NCI-H2029 treated with DMSO at 0.1 percent for 48 hours (cell line): ENCODE data around the gene RBM8A.

Experiments used
- DNase-seq: peaks from one replicate; lab custom pipeline; 2025; lab: John Stamatoyannopoulos, UW

The RBM8A gene

GRCh38 chr1:145877923-145878486 is 49.3 kb downstream of the RBM8A start:
- DNase-seq: no peak

GRCh38 chr1:145874646-145875045 is 52.6 kb downstream of the RBM8A start:
- no peak for DNase-seq

GRCh38 chr1:145871994-145872924 is 55.0 kb downstream of the RBM8A start:
- DNase-seq: no peak
